Neural cell (in vitro differentiated cells): Measurements from ENCODE around the gene PPP1R12A. TPM values are rescaled to one million over a fixed set of nuclear protein-coding genes. Genes with fewer than 3 reads are reported as not detected.

Experiments used
- H2AFZ ChIP-seq: fragments of 200-600, 300-800 bp; sonication (generic), shearing (Covaris generic); 2 replicates; pipeline ENCODE4 v1.6.0; 2014; ENCODE audit warnings: low read depth, mild to moderate bottlenecking, antibody characterized with exemption, low read length, moderate library complexity
- H3F3A ChIP-seq: fragments of 200-600 bp; shearing (Covaris generic); 2 replicates; pipeline ENCODE4 v1.6.1; 2016; ENCODE audit warnings: mild to moderate bottlenecking, moderate library complexity, mixed read lengths, antibody characterized with exemption, low read length; ENCODE audit not compliant: insufficient read depth, poor library complexity, severe bottlenecking
- H3K27ac ChIP-seq: fragments of 200-600, 300-800 bp; sonication (generic), shearing (Covaris generic); 2 replicates; pipeline ENCODE4 v1.5.1; 2014; ENCODE audit warnings: mild to moderate bottlenecking, low read length, moderate library complexity
- H3K27me3 ChIP-seq: fragments of 300-800, 200-600 bp; sonication (generic), shearing (Covaris generic); 2 replicates; pipeline ENCODE4 v1.6.0; 2014; ENCODE audit warnings: mild to moderate bottlenecking, low read depth, low read length, moderate library complexity; ENCODE audit not compliant: insufficient read depth
- H3K36me3 ChIP-seq: fragments of 300-800, 200-600 bp; sonication (generic), shearing (Covaris generic); 2 replicates; pipeline ENCODE4 v1.5.1; 2014; ENCODE audit warnings: mild to moderate bottlenecking, antibody characterized with exemption, low read length, moderate library complexity; ENCODE audit not compliant: insufficient read depth
- H3K4me2 ChIP-seq: fragments of 300-800, 200-600 bp; sonication (generic), shearing (Covaris generic); 2 replicates; pipeline ENCODE4 v1.6.0; 2014; ENCODE audit warnings: mild to moderate bottlenecking, low read length
- H3K4me3 ChIP-seq: fragments of 300-800, 200-600 bp; sonication (generic), shearing (Covaris generic); 2 replicates; pipeline ENCODE4 v1.5.1; 2014; ENCODE audit warnings: mild to moderate bottlenecking, low read length, moderate library complexity
- H3K79me2 ChIP-seq: fragments of 200-600 bp; shearing (Covaris generic); replicated peaks from 2 replicates; pipeline ENCODE4 v1.6.0; 2014; ENCODE audit warnings: mild to moderate bottlenecking, low read length, moderate library complexity; ENCODE audit not compliant: insufficient read depth
- H3K9ac ChIP-seq: fragments of 300-800, 200-600 bp; sonication (generic), shearing (Covaris generic); 2 replicates; pipeline ENCODE4 v1.6.1; 2016; ENCODE audit warnings: mild to moderate bottlenecking, low read length, mixed read lengths
- H3K9me2 ChIP-seq: fragments of 200-600 bp; shearing (Covaris generic); 2 replicates; pipeline ENCODE4 v1.6.1; 2016; ENCODE audit warnings: mild to moderate bottlenecking, low read length, mixed read lengths; ENCODE audit not compliant: insufficient read depth
- H3K9me3 ChIP-seq: fragments of 200-600, 300-800 bp; sonication (generic), shearing (Covaris generic); 2 replicates; pipeline ENCODE4 v1.6.1; 2016; ENCODE audit warnings: mild to moderate bottlenecking, mixed run types, low read length, moderate library complexity, mixed read lengths
- H4K20me1 ChIP-seq: fragments of 200-600 bp; shearing (Covaris generic); 2 replicates; pipeline ENCODE4 v1.6.1; 2016; ENCODE audit warnings: mild to moderate bottlenecking, mixed run types; ENCODE audit not compliant: insufficient read depth
- EP300 ChIP-seq: fragments of 450-650 bp; conservative IDR thresholded peaks from 2 replicates; pipeline ENCODE4 v1.6.1; 2014; ENCODE audit warnings: antibody characterized with exemption, mild to moderate bottlenecking, moderate library complexity; ENCODE audit not compliant: poor library complexity, severe bottlenecking
- EZH2 ChIP-seq: fragments of 200-600, 300-800 bp; shearing (Covaris generic), sonication (generic); IDR thresholded peaks from 2 replicates; pipeline ENCODE4 v1.6.1; 2014; ENCODE audit warnings: antibody characterized with exemption, low read length, borderline replicate concordance, mild to moderate bottlenecking; ENCODE audit not compliant: insufficient read depth, poor library complexity, severe bottlenecking
- MXI1 ChIP-seq: fragments of 450-650 bp; conservative IDR thresholded peaks from 2 replicates; pipeline ENCODE4 v1.6.1; 2014; ENCODE audit warnings: antibody characterized with exemption, mild to moderate bottlenecking; ENCODE audit not compliant: poor library complexity, severe bottlenecking
- POLR2AphosphoS5 ChIP-seq: IDR thresholded peaks from 2 replicates; pipeline ENCODE4 v1.6.1; 2012
- RAD21 ChIP-seq: fragments of 450-650 bp; conservative IDR thresholded peaks from 2 replicates; pipeline ENCODE4 v1.6.1; 2014; ENCODE audit warnings: antibody characterized with exemption, mild to moderate bottlenecking, moderate library complexity
- REST ChIP-seq: IDR thresholded peaks from 2 replicates; pipeline ENCODE4 v1.6.1; 2012; ENCODE audit warnings: borderline replicate concordance
- SMC3 ChIP-seq: fragments of 450-650 bp; conservative IDR thresholded peaks from 2 replicates; pipeline ENCODE4 v1.6.1; 2014; ENCODE audit warnings: antibody characterized with exemption, mild to moderate bottlenecking, moderate library complexity; ENCODE audit not compliant: poor library complexity
- TAF1 ChIP-seq: IDR thresholded peaks from 2 replicates; pipeline ENCODE4 v1.6.1; 2012; ENCODE audit warnings: low read depth
- polyA plus RNA-seq: library from polyadenylated mRNA; depleted of rRNA; stranded (reverse); fragments of >200 nt; gene quantifications from 2 replicates; pipeline ENCODE4 v1.2.3, GENCODE V29; 2014
- small RNA-seq, 3 experiments: library from RNA; depleted of rRNA; stranded (forward); fragments of <200 nt; gene quantifications; one replicate each; pipeline ENCODE3, GENCODE V24; 2012
- TF ChIP-seq, protein P1 (sequence below): fragments of 450-650 bp; IDR thresholded peaks from 2 replicates; pipeline ENCODE4 v1.5.1; 2014; ENCODE audit warnings: antibody characterized with exemption, mild to moderate bottlenecking, moderate library complexity; ENCODE audit not compliant: poor library complexity, severe bottlenecking

PPP1R12A gene
- polyA plus RNA-seq, 1 donor from 2014 or later: 68.2 TPM

DNA sequence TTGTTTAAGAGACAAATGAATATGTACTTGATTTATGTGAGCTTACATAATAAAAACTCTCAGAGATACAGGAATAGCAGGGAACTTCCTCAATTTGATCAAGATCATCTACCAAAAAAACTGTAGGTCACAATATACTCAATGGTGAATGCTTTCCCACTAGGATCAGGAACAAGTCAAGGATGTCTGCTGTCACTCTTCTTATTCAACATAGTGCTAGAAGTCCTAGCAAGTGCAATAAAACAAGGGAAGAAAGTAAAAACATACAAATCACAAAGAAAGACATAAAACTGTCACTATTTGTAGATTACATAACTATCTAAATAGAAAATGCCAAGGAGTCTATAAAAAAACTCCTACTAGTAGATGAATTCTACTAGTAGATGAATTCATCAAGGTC is 202.3 kb downstream of the PPP1R12A start (continued):
- TF ChIP-seq REST (no peak), SMC3 (no peak)

GRCh38 chr12:79725987-79726386 is 208.9 kb downstream of the PPP1R12A start:
- H3K36me3 ChIP-seq: no peaks in the 10 kb centered on the region
- no peak overlapping the region for H3K27ac ChIP-seq
- H3F3A ChIP-seq: no peaks in the 10 kb centered on the region
- no peak for TF ChIP-seq REST
- TF ChIP-seq POLR2AphosphoS5: no peak
- TF ChIP-seq EZH2: no peak
- TF ChIP-seq TAF1: no peak
- TF ChIP-seq, protein P1, sequence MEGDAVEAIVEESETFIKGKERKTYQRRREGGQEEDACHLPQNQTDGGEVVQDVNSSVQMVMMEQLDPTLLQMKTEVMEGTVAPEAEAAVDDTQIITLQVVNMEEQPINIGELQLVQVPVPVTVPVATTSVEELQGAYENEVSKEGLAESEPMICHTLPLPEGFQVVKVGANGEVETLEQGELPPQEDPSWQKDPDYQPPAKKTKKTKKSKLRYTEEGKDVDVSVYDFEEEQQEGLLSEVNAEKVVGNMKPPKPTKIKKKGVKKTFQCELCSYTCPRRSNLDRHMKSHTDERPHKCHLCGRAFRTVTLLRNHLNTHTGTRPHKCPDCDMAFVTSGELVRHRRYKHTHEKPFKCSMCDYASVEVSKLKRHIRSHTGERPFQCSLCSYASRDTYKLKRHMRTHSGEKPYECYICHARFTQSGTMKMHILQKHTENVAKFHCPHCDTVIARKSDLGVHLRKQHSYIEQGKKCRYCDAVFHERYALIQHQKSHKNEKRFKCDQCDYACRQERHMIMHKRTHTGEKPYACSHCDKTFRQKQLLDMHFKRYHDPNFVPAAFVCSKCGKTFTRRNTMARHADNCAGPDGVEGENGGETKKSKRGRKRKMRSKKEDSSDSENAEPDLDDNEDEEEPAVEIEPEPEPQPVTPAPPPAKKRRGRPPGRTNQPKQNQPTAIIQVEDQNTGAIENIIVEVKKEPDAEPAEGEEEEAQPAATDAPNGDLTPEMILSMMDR: no peak
- TF ChIP-seq MXI1: no peak
- no peak for TF ChIP-seq RAD21
- no peak for TF ChIP-seq EP300
- TF ChIP-seq SMC3: no peak
- H4K20me1 ChIP-seq: no peaks in the 10 kb centered on the region
- no peak overlapping the region for H3K4me2 ChIP-seq
- no peaks in the 10 kb centered on the region for H3K9me3 ChIP-seq
- no peak overlapping the region for H3K4me3 ChIP-seq
- no peaks in the 10 kb centered on the region for H3K9me2 ChIP-seq
- no peaks in the 10 kb centered on the region for H3K79me2 ChIP-seq
- H2AFZ ChIP-seq: no peak overlapping the region
- H3K27me3 ChIP-seq: no peaks in the 10 kb centered on the region
- no peak overlapping the region for H3K9ac ChIP-seq

Small RNAs within 50 kb of the gene (small RNA-seq; reads per million reads assigned to genes)
- 0 reads per million in 3 experiments for gene RNA5SP363

Other genes starting within 250 kb of the PPP1R12A start
- gene PAWR, start 244.1 kb downstream of the PPP1R12A start, polyA plus RNA-seq: 5.8 and 13.4 TPM in 2 replicates
- gene OTOGL, start 164.4 kb upstream of the PPP1R12A start, polyA plus RNA-seq: 0.33 and 0.88 TPM in 2 replicates